T-helper 1 cell treated with Interleukin-12 subunit alpha and Interleukin-12 subunit beta and Interleukin-4 antibody, amounts not matched to agents 30 ng/mL and 1 ng/mL, for 36 hours (primary cell): ENCODE data around the gene TMEM8B. TPM values are rescaled to one million over a fixed set of nuclear protein-coding genes. Genes with fewer than 3 reads are reported as not detected.

Experiments
- intact Hi-C: fragments of 100-400 bp; cut with micrococcal nuclease; formaldehyde crosslinking; loops from one replicate; pipeline ENCODE4 v1.15.1; 2024
- total RNA-seq: library from RNA; stranded (reverse); gene quantifications from 2 replicates; pipeline ENCODE4 v1.2.3, GENCODE V29; 2022

Gene TMEM8B, protein sequence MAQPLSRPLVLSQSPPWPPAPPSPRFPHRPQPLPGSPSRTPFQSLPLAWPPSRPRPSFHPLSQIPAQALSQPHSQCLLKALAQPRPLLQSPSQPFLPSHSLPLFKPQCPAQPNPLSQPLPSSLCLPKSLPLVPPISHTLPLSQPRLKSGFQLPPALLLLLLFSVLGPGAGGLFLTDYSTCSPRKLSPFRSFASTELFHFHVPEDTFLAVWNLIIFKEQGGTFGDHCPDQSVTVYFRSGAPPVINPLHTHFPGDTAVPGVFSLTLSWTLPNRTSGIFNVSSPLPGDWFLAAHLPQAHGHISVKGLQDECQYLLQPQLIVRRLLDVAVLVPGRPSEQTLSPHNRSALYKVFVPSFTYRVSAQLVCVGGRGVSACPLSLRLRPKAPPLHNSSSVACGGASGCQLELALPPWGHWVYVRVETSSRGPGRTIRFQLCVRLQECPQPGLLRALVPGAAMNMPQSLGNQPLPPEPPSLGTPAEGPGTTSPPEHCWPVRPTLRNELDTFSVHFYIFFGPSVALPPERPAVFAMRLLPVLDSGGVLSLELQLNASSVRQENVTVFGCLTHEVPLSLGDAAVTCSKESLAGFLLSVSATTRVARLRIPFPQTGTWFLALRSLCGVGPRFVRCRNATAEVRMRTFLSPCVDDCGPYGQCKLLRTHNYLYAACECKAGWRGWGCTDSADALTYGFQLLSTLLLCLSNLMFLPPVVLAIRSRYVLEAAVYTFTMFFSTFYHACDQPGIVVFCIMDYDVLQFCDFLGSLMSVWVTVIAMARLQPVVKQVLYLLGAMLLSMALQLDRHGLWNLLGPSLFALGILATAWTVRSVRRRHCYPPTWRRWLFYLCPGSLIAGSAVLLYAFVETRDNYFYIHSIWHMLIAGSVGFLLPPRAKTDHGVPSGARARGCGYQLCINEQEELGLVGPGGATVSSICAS
- total RNA-seq, result 1.7 and 2.5 TPM in 2 replicates

DNA sequence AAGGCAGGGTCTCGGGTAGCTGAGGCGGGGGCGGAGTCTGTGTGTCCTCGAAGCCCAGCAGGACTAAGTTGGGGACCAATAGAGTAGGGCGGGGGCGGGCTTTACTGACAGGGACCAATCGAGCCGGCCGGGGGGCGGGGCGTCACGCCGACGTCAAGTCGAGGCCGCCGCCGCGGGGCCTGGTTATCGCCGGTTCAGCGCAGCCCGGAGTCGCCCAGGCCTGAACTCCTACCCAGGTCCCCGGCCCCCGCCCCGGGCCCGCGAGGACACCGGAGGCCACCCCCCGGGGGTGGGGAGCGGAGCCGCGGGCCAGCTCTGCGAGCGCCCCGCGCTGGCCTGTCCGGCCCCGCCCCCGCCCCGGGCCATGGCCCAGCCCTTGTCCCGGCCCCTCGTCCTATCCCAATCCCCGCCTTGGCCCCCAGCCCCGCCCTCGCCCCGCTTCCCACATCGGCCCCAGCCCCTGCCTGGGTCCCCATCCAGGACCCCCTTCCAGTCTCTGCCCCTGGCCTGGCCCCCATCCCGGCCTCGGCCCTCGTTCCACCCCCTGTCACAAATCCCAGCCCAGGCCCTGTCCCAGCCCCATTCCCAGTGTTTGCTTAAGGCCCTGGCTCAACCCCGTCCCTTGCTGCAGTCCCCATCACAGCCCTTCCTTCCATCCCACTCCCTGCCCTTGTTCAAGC, at the start of gene TMEM8B:
Gene TMEM8B (plus strand): TSS at position 145 of the 680 bp plus-strand sequence. CDS start 220 bp downstream, at position 365.
- intact Hi-C loops, result loop anchor here (1.0 to 10.0 kb wide), 11 partner anchors 14 to 1782 kb away; partner anchors contain the start of genes ATOSB, CCDC107, DNAJB5 and GBA2

DNA sequence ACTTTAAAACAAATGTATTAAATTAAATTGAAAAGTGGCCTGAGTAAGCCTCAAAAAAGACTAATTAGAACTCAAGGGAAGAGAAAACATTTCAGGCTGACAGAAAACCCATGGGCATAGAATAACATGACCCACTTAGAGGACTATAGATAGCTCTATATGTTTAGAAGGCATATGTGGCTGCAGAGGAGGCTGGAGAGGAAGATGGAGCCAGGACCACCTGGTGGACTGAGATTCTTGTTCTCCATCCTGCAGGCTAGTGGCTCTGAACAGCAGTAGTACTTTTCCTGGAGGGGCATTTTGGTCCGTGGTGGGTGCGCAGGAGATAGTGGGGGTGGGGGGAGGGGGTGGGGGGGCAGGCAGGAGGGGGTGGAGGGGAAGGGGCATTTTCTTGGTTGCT, 48.0 kb upstream of the TMEM8B start:
- intact Hi-C loops, result no loop called here

DNA sequence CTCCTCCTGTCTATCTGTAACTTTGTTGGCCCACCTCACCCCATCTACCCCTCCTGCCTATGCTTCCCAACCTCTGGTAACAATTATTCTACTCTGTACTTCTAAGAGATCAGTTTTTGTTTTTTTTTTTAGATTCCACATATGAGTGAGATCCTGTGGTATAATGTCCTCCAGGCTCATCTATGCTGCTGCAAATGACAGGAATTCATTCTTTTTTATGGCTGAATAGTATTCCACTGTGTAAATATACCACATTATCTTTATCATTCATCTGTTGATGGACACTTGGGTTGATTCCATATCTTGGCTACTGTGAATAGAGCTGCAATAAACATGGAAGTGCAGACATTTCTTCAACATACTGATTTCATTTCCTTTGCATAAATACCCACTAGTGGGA, 45.6 kb upstream of the TMEM8B start:
- intact Hi-C loops, result no loop called here

DNA sequence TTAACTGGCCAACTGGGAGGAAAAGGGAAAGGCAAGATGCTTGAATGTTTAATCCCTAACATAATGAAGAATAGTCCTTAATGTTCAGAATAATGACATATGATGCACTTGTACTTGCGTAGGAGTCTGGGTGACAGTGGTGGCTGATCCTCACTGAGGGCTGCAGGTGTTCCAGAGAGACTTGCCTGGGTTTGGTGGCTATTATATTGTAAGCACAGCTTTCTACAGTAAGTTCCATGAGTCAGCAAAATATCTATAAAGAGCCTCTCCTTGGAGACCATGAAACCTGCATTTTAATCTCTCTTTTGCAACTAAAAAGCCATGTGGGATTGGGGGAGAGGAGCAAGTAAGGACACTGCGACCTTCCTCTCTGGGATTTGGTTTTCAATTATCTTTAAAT, 39.5 kb upstream of the TMEM8B start:
- intact Hi-C loops, result no loop called here

DNA sequence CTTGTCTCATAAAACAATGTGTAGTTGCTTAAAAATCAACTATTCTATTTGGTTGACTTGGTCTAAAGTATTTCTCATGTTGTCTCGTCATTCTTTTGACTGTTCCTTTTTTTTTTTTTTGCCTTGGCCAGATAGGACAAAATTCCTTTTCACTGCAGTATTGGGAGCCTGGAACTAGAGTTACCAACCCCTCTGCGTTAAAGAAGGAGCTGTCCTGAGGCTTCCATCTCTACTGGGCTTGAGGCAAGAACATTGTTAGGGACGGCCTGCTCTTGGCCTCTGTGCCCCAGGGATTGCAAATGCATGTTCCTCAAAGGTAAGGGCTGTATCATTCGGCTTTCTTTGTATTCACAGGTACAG, 39.0 kb upstream of the TMEM8B start:
- intact Hi-C loops, result loop anchor here (1.0 to 2.0 kb wide), 5 partner anchors 25 to 92 kb away; partner anchors contain the start of gene HINT2

DNA sequence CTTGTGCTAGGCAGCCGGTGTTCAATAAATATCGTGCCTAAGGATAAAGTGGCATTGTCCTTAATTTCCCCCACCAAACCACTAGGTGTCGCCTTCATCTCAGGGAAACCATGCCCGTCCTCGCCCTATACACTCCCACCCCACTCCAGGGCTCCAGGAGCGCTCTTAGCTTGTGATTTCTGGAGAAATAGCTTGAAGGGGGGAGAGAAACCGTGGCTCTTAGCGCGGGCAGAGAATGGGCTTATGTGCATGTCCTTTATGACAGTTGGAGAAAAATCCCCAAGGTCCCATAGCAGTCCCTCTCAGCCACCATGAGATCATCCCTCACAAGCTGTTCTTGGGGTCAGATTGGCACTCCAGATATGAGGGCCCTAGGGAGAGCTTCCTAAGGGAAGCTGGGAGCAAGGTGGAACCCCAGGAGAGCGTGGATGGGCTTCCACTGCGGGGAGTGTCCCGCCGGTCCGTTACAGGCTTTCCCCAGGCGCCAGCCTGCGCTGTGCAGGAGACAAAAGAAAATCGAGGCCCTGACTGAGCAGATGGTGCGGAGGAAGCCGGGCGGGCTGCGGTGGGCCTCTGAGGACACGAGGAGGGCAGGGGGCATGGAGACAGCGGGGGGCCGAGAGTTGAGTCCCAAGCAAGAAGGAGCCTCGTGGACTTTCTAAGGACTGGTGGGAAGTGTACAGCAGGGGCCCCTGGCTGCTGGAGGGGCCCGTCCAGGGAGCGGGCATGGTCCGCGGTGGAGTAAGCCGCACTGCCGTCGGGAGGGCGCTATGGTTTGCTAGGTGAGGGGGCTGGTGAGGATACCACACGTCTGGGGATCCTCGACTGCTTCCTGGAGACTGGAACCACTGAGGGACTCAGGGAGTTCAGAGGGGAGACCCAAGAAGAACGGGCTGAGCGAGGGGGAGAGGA, 38.4 kb upstream of the TMEM8B start:
- intact Hi-C loops, result loop anchor here (1.0 to 2.0 kb wide), 5 partner anchors 25 to 92 kb away; partner anchors contain the start of gene HINT2

DNA sequence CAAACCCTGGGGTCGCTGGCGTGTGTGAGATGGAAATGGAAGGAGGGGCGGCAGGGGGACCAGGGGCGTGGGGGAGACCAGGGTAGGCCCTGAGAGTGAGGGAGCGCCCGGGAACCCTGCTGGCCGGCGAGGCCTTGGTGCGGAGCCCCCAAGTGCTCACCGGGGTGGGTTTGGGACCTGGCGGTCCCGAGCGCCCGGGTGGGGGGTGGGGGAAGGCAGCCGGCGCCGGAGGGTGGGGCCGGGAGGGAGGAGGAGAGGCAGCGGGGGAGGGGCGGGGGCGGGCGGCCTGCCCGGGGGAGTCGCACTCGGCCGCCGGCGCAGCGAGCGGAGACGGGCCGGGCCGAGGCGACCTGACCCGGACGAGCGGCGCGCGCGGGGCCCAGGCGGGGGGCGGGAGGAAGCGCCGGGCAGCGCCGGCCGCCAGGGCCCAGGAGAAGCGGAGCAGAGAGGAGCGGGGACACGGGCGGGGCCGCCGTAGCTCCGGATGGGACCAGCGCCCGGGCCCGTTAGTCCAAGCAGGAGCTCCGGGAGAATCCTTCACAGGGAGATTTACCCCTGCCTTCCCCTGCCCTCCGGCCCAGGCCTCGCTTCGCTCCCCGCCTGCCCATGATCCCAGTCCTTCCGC, 37.6 kb upstream of the TMEM8B start, which contains the start of gene NPR2:
Gene NPR2 (plus strand): TSS at position 295 of the 625 bp plus-strand sequence. CDS start 818 bp downstream, outside the sequence.
- intact Hi-C loops, result loop anchor here (2.0 kb wide), 1 partner anchor 35 kb away; no protein-coding TSS in a partner anchor

DNA sequence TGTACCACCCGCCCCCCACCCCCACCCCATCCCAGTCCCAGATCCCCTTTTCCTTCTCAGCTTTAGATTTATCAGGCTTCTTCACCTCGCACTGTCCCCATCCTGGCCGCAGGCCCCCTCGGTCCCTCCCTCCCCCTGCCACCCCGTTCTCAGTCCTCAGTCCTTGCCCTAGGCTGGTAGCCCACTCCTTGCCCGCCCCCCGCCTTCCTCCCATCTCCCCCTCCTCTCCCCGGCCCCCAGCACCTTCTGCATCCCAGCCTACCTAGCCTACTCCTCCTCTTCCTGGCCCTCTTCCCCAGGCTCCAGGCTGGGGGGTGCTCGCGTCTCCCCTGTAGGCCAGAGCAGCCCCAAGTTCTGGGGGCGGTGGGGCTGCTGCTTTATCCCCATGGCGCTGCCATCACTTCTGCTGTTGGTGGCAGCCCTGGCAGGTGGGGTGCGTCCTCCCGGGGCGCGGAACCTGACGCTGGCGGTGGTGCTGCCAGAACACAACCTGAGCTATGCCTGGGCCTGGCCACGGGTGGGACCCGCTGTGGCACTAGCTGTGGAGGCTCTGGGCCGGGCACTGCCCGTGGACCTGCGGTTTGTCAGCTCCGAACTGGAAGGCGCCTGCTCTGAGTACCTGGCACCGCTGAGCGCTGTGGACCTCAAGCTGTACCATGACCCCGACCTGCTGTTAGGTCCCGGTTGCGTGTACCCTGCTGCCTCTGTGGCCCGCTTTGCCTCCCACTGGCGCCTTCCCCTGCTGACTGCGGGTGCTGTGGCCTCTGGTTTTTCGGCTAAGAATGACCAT, 36.8 kb upstream of the TMEM8B start:
- intact Hi-C loops, result no loop called here

DNA sequence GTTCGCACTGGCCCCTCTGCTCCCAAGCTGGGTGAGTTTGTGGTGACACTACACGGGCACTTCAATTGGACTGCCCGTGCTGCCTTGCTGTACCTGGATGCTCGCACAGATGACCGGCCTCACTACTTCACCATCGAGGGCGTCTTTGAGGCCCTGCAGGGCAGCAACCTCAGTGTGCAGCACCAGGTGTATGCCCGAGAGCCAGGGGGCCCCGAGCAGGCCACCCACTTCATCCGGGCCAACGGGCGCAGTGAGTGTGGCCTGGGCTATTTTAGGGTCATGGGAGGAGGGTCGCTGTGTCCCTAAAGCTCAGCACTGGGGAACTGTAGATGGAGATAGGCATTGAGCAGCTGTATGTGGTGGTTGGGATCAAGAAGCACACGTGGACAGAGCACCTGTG, 36.2 kb upstream of the TMEM8B start:
- intact Hi-C loops, result no loop called here

DNA sequence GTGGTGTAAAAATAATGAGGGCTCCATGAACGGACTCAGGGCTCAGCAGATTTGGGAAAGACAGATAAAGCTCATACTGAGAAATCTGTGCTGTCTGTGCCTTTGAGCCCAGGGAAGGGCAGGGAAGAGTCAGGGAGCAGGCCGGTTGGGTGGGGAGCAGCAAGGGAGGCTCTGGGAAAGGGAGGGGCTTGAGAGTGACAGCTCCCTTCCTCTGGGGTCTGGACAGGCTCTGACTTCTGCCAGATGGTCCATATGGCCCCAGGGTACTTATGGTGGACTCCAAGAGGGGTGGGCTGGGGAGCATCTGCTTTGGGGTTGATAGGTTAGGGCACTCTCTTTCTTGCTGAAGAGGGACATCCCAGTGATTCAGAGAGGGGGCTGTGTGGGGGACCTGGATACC, 35.6 kb upstream of the TMEM8B start:
- intact Hi-C loops, result no loop called here

DNA sequence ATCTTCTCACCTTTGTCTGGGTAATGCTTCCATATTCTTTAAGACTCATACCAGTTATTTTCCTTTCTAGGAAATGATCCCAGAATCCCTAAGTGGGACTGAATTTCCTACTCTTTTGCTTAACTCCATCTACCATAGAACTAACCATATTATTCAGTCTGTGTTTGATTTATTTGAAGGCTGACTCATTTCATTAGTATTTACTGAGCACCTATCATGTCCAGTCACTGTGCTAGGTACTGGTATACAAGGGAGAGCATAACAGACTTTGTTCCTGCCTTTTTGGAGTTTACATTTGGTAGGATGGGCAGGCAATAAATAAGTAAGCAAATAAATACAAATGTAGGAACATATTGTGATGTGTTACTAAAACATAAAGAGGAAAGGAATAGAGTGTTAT, 33.3 kb upstream of the TMEM8B start:
- intact Hi-C loops, result no loop called here

DNA sequence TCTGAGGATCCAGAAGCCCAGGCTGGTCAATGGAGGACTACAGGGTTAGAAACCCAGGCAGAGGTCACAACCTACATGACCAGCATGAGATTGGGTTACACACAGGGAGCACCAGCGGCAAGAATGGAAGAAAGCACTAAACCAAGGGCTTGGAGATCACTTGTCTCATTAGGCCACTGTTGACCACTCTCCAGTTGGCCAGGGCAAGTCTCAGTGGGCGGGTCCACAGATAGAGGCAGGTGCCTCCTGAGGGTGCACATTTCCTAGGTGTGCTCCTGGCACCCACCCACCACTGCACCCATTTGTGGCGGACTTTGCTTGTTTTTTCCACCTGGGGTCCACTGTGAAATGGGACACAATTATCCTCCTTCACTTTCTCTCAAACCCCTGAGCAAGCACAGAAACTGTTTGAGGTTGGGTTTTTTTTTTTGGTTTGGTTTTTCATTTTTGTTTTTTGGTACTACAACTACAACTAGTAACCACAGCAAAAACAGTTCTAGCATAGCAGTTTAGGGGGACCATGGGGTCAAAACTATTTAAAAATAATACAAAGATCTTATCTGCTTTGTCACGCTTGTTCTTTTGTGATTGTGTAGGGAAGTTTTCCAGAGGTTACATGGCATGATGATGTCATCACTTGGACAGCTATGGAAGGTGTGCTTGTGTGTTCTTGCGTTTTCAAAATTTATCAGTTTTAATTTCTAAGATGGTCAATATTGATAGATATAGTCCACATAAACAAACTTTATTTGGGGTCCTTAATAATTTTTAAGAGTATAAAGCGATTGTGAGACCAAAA, 31.5 kb upstream of the TMEM8B start:
- intact Hi-C loops, result no loop called here

DNA sequence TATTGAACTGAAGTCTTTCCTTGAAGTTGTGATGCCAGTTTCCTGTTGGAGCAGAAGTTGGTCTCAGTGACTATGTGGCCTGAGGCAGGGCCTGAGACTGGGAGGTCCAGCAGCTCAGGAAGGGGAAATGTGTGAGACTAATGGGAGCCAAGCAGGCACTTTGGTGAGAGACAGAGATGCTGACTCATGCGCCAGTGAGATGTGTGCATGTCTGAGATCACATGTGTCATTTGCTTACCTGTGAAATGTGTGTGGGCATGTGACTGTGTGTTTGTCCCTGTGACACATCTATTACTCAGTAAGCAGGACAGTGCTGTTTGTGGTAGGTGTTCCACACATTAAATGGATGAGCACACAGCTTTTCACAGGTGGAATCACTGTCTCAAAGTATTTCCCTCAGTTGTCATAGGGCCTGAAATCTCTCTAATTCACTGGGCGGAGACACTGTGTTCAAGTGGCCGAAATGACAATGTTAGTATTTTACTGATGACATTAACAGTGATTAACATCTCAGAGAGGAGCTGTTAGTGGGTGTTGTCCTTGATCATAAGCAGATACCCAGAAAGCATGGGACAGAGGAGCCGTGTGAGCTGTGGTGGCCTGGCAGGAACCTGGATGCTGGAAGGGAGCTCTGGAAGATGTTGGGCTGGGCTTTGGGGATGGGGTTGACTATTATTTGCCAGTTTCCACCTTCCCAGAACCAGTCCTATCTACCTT, 30.2 kb upstream of the TMEM8B start:
- intact Hi-C loops, result no loop called here

DNA sequence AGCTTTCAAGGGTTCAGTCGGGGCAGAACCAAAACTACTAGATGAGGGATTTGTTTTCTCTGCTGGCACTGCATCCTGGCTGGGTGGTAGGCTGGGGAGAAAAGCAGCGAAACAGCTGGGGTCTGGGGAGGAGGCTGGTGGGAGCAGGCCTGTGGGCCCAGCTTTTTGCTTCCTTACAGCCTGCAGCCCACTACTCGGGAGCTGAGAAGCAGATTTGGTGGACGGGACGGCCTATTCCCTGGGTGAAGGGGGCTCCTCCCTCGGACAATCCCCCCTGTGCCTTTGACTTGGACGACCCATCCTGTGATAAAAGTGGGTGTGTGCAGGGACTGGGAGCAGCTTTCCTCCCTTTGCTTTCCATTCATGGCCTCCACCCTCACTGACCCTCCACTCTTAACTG, 28.5 kb upstream of the TMEM8B start:
- intact Hi-C loops, result no loop called here

DNA sequence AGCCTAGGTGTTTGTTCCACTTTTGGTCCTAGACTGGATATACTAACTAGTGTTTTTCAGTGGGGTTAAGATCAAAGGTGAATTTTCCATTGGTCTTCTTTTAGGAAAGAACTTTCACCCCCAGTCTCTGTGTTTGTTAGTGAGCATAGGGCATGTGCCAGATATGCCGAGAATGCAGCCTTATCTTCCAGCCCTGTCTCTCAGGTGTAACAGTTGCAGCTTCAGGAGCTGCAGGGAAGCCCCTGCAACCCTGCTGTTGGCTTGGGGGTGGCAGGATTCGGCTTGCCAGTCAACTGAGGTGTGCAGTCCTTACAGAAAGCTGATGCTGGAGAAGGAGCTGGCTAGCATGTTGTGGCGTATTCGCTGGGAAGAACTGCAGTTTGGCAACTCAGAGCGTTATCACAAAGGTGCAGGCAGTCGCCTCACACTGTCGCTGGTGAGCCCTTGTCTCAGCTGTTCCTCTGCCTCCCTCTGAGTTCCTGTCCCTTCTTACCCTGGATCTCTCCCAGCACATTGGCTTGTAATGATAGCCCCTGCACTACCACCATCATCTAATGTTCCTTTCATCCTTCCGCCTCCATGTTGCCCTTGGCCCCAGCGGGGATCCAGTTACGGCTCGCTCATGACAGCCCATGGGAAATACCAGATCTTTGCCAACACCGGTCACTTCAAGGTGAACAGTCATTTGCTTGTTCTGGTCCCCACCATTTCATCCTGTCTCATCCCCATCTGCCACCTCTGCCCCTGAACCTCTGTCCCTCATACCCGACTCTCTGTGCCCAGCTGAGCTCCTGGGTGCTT, 27.5 kb upstream of the TMEM8B start:
- intact Hi-C loops, result no loop called here

DNA sequence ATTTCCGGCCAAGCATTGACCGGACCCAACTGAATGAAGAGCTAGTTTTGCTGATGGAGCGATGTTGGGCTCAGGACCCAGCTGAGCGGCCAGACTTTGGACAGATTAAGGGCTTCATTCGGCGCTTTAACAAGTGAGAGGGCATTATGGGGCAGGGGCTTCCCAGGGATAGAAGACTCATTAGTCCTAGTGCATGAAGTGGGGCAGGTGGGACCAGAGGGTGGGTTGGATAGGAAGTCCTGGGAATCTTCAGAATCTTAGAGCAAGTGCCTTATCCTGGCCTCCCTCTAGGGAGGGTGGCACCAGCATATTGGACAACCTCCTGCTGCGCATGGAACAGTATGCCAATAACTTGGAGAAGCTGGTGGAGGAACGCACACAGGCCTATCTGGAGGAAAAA, 22.9 kb upstream of the TMEM8B start:
- intact Hi-C loops, result no loop called here

DNA sequence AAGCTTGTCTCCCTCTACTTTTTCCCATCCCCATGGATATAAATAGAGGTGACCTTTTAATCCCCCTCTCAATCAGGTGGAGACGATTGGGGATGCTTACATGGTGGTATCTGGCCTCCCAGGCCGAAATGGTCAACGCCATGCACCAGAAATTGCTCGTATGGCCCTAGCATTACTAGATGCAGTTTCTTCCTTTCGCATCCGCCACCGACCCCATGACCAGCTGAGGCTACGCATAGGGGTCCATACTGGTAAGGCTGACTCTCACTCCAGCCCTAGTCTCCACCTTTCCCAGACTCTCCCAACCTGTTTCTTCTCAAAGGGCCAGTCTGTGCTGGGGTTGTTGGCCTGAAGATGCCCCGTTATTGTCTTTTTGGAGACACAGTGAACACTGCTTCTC, 20.6 kb upstream of the TMEM8B start:
- intact Hi-C loops, result no loop called here
